WTC11 (cell line): ENCODE results near the gene METTL13. TPM values are rescaled to one million over a fixed set of nuclear protein-coding genes. Genes with fewer than 3 reads are reported as not detected.

Source experiments
- ATAC-seq: fragments of 200-7000 bp; cut with Tn5 transposase; 2 replicates; pipeline ENCODE4 v1.10.0; 2021; ENCODE audit warnings: mild to moderate bottlenecking, moderate library complexity
- CTCF ChIA-PET: fragments of 300-600 bp; sonication (Branson Sonifier 250); formaldehyde crosslinking; loops from one replicate; lab custom pipeline; 2021; ENCODE audit warnings: antibody characterized with exemption; lab: Charles Lee
- POLR2A ChIA-PET: fragments of 350-600 bp; sonication (Branson Sonifier 250); formaldehyde crosslinking; loops from one replicate; lab custom pipeline; 2021; ENCODE audit warnings: antibody characterized with exemption; lab: Charles Lee
- DNase-seq: peaks from one replicate; pipeline ENCODE4 v3.0.0; 2021; ENCODE audit warnings: low spot score
- H3K27ac Mint-ChIP-seq: 2 replicates; pipeline ENCODE4 v1.8.0; 2021; ENCODE audit warnings: mixed read lengths
- H3K27me3 Mint-ChIP-seq: 2 replicates; pipeline ENCODE4 v1.8.0; 2021; ENCODE audit warnings: low read depth, mild to moderate bottlenecking, moderate library complexity, mixed read lengths
- H3K36me3 Mint-ChIP-seq: 2 replicates; pipeline ENCODE4 v1.8.0; 2021; ENCODE audit warnings: mixed read lengths
- H3K4me1 Mint-ChIP-seq: 2 replicates; pipeline ENCODE4 v1.8.0; 2022; ENCODE audit warnings: mixed read lengths
- H3K4me3 Mint-ChIP-seq: 2 replicates; pipeline ENCODE4 v1.8.0; 2021; ENCODE audit warnings: mild to moderate bottlenecking, moderate library complexity, mixed read lengths
- H3K9me3 Mint-ChIP-seq: 2 replicates; pipeline ENCODE4 v1.8.0; 2021; ENCODE audit warnings: mixed read lengths
- AFF4 ChIP-seq: sonication (generic); formaldehyde crosslinking; IDR thresholded peaks from 2 replicates; pipeline ENCODE4 v1.8.1; 2023; ENCODE audit warnings: mild to moderate bottlenecking, missing genetic modification reagents, borderline replicate concordance
- E2F4 ChIP-seq: sonication (generic); formaldehyde crosslinking; IDR thresholded peaks from 2 replicates; pipeline ENCODE4 v1.8.1; 2022; ENCODE audit warnings: low read depth, mild to moderate bottlenecking, moderate library complexity, missing genetic modification reagents, borderline replicate concordance
- ELF4 ChIP-seq: sonication (generic); formaldehyde crosslinking; IDR thresholded peaks from 2 replicates; pipeline ENCODE4 v1.8.1; 2022; ENCODE audit warnings: low read depth, mild to moderate bottlenecking, moderate library complexity, missing genetic modification reagents
- ERG ChIP-seq: fragments of 250-450 bp; sonication (Bioruptor Pico); IDR thresholded peaks from 2 replicates; pipeline ENCODE4 v1.8.0; 2021; ENCODE audit warnings: mild to moderate bottlenecking
- FOXJ3 ChIP-seq: sonication (generic); formaldehyde crosslinking; IDR thresholded peaks from 2 replicates; pipeline ENCODE4 v1.9.0; 2021; ENCODE audit warnings: missing genetic modification reagents, mild to moderate bottlenecking, borderline replicate concordance
- GABPB1 ChIP-seq: sonication (generic); formaldehyde crosslinking; IDR thresholded peaks from 2 replicates; pipeline ENCODE4 v1.8.1; 2023; ENCODE audit warnings: mild to moderate bottlenecking, missing genetic modification reagents
- HMGXB4 ChIP-seq: sonication (generic); formaldehyde crosslinking; IDR thresholded peaks from 2 replicates; pipeline ENCODE4 v1.8.1; 2023; ENCODE audit warnings: mild to moderate bottlenecking, moderate library complexity, missing genetic modification reagents
- NFYB ChIP-seq: sonication (generic); formaldehyde crosslinking; conservative IDR thresholded peaks from 2 replicates; pipeline ENCODE4 v1.8.0; 2022; ENCODE audit warnings: low read depth, missing genetic modification reagents
- NR2C2 ChIP-seq: sonication (generic); formaldehyde crosslinking; IDR thresholded peaks from 2 replicates; pipeline ENCODE4 v1.8.0; 2022; ENCODE audit warnings: mild to moderate bottlenecking, missing genetic modification reagents
- OVOL2 ChIP-seq: fragments of 250-450 bp; sonication (Bioruptor Pico); IDR thresholded peaks from 2 replicates; pipeline ENCODE4 v1.9.0; 2021; ENCODE audit warnings: mild to moderate bottlenecking, borderline replicate concordance
- SOX15 ChIP-seq: fragments of 250-450 bp; sonication (Bioruptor Pico); IDR thresholded peaks from 2 replicates; pipeline ENCODE4 v1.9.0; 2021; ENCODE audit warnings: mild to moderate bottlenecking
- TEAD4 ChIP-seq: sonication (generic); formaldehyde crosslinking; IDR thresholded peaks from 2 replicates; pipeline ENCODE4 v1.8.0; 2022; ENCODE audit warnings: mild to moderate bottlenecking, missing genetic modification reagents
- ZBTB21 ChIP-seq: sonication (generic); formaldehyde crosslinking; IDR thresholded peaks from 2 replicates; pipeline ENCODE4 v1.8.1; 2023; ENCODE audit warnings: mild to moderate bottlenecking, missing genetic modification reagents, borderline replicate concordance
- ZNF219 ChIP-seq: sonication (generic); formaldehyde crosslinking; IDR thresholded peaks from 2 replicates; pipeline ENCODE4 v1.8.0; 2023; ENCODE audit warnings: missing genetic modification reagents, mild to moderate bottlenecking, borderline replicate concordance
- ZNF532 ChIP-seq: fragments of 250-450 bp; sonication (Bioruptor Pico); IDR thresholded peaks from 2 replicates; pipeline ENCODE4 v1.9.0; 2021; ENCODE audit warnings: mild to moderate bottlenecking, borderline replicate concordance
- total RNA-seq: library from RNA; stranded (reverse); gene quantifications from 3 replicates; pipeline ENCODE4 v1.2.3, GENCODE V29; 2021

Gene METTL13
- total RNA-seq, 1 experiment from 2014 or later, result 46.5 TPM

GRCh38 chr1:171807556-171807955 lies 26.1 kb downstream of the METTL13 start (continued):
- TF ChIP-seq ERG (no peak), ZNF219 (CRISPR knock-in tag) (no peak), ELF4 (CRISPR knock-in tag) (no peak), HMGXB4 (CRISPR knock-in tag) (no peak), SOX15 (CRISPR knock-in tag) (no peak), NFYB (CRISPR knock-in tag) (no peak), OVOL2 (CRISPR knock-in tag) (no peak), TEAD4 (CRISPR knock-in tag) (no peak)

- POLR2A ChIA-PET, result no interaction called here
- DNase-seq, result no peak
- no peak overlapping the region for H3K27ac Mint-ChIP-seq
- TF ChIP-seq ZBTB21 (CRISPR knock-in tag) (no peak), AFF4 (CRISPR knock-in tag) (no peak), GABPB1 (no peak), NR2C2 (CRISPR knock-in tag) (no peak), ELF4 (CRISPR knock-in tag) (no peak), ERG (no peak), E2F4 (CRISPR knock-in tag) (no peak), FOXJ3 (CRISPR knock-in tag) (no peak), ZNF532 (CRISPR knock-in tag) (no peak)
- H3K36me3 Mint-ChIP-seq, result no peaks in the 10 kb centered on the region
- H3K27me3 Mint-ChIP-seq, result no peaks in the 10 kb centered on the region
- H3K4me1 Mint-ChIP-seq, result peaks cover 8% of the 10 kb centered on the region
- CTCF ChIA-PET, result interaction anchor here (1.0 kb wide), 1 partner anchor 192 kb away, joined by 4 read pairs; no protein-coding TSS in a partner anchor
- no peaks in the 10 kb centered on the region for H3K9me3 Mint-ChIP-seq
- no peak for ATAC-seq
- no peak overlapping the region for H3K4me3 Mint-ChIP-seq
Measured at GRCh38 chr1:171809834-171810233, 28.4 kb downstream of the METTL13 start.
